Urinary bladder (tissue), 4 donors: Measurements from ENCODE around the gene YWHAH. TPM values are rescaled to one million over a fixed set of nuclear protein-coding genes. Genes with fewer than 3 reads are reported as not detected.

ENCODE experiments used
- DNase-seq: peaks from one replicate; pipeline ENCODE4 v3.0.0-alpha.2; 2015; ENCODE audit errors: extremely low spot score
- H3K27ac ChIP-seq: one replicate; pipeline ENCODE4 v1.5.1; 2013; ENCODE audit warnings: low read depth, mild to moderate bottlenecking, moderate library complexity
- H3K36me3 ChIP-seq: one replicate; pipeline ENCODE4 v1.6.1; 2013; ENCODE audit warnings: mild to moderate bottlenecking, moderate library complexity; ENCODE audit not compliant: insufficient read depth
- H3K4me1 ChIP-seq: one replicate; pipeline ENCODE4 v1.6.1; 2013; ENCODE audit warnings: mild to moderate bottlenecking, moderate library complexity; ENCODE audit not compliant: insufficient read depth
- H3K4me3 ChIP-seq: one replicate; pipeline ENCODE4 v1.5.1; 2013; ENCODE audit warnings: low read depth, low read length
- WGBS: extraction: QIAGEN DNeasy Blood & Tissue Kit; methylation state at CpG from one replicate; pipeline ENCODE4 v1.1.7; 2013; 5-methylcytosine and 5-hydroxymethylcytosine counted together
- polyA plus RNA-seq: library from polyadenylated mRNA; stranded (reverse); fragments of 200-250 nt; gene quantifications from one replicate; pipeline ENCODE4 v1.2.3, GENCODE V29; 2013
- small RNA-seq: library from RNA; depleted of rRNA; stranded (forward); fragments of <200 nt; gene quantifications from one replicate; pipeline ENCODE3, GENCODE V24; 2014
- total RNA-seq: library from RNA; depleted of rRNA; stranded (reverse); fragments of >200 nt; gene quantifications from one replicate; pipeline ENCODE4 v1.2.3, GENCODE V29; 2014
- donor health status: healthy with polysubstance abuse.
- donor health status: healthy.

YWHAH gene
- total and polyA plus RNA-seq, 2 donors: 66.2 to 119 TPM

GRCh38 chr22:31991102-31991839 is 46.9 kb downstream of the YWHAH start:
- Histone ChIP-seq H3K36me3 (no peaks in the 10 kb centered on the region), H3K4me3 (no peak overlapping the region), H3K27ac (no peak overlapping the region), H3K4me1 (no peaks in the 10 kb centered on the region)
- no peak for DNase-seq
- 92% methylated on average over 4 of the region's 4 CpGs for WGBS

GRCh38 chr22:31995046-31995445 is 50.7 kb downstream of the YWHAH start:
- Histone ChIP-seq H3K36me3 (no peaks in the 10 kb centered on the region), H3K27ac (no peak overlapping the region), H3K4me3 (no peak overlapping the region), H3K4me1 (no peaks in the 10 kb centered on the region)
- no peak for DNase-seq
- 84% methylated on average over 3 of the region's 3 CpGs for WGBS

- Histone ChIP-seq H3K36me3 (no peaks in the 10 kb centered on the region), H3K27ac (no peak overlapping the region), H3K4me3 (no peak overlapping the region), H3K4me1 (no peaks in the 10 kb centered on the region)
- DNase-seq: no peak
- WGBS: 19% methylated on average over 3 of the region's 3 CpGs
Observed at GRCh38 chr22:31995807-31996206, 51.5 kb downstream of the YWHAH start.

- no peaks in the 10 kb centered on the region for H3K36me3 ChIP-seq
- WGBS: 88% methylated on average over 3 of the region's 3 CpGs
Observed at GRCh38 chr22:31998784-31999385, 54.5 kb downstream of the YWHAH start.

GRCh38 chr22:32000181-32000580 is 55.8 kb downstream of the YWHAH start:
- WGBS: 64% methylated on average over 1 of the region's 1 CpG
- no peak overlapping the region for H3K27ac ChIP-seq

More at GRCh38 chr22:31998784-31999385, 54.5 kb downstream of the YWHAH start:
- H3K4me1 ChIP-seq: no peaks in the 10 kb centered on the region
- no peak for DNase-seq
- no peak overlapping the region for H3K4me3 ChIP-seq
- H3K27ac ChIP-seq: no peak overlapping the region

GRCh38 chr22:32005453-32005852 is 61.1 kb downstream of the YWHAH start:
- H3K27ac ChIP-seq: no peak overlapping the region
- H3K4me3 ChIP-seq: no peak overlapping the region
- no peaks in the 10 kb centered on the region for H3K36me3 ChIP-seq
- WGBS: 72% methylated on average over 1 of the region's 1 CpG
- no peak for DNase-seq
- H3K4me1 ChIP-seq: no peaks in the 10 kb centered on the region

More at GRCh38 chr22:32000181-32000580, 55.8 kb downstream of the YWHAH start:
- DNase-seq: no peak
- Histone ChIP-seq H3K4me3 (no peak overlapping the region), H3K36me3 (no peaks in the 10 kb centered on the region), H3K4me1 (no peaks in the 10 kb centered on the region)

Small RNAs within 50 kb of the gene (small RNA-seq; reads per million reads assigned to genes)
- not detected for gene RN7SL305P

Other genes with a start within 250 kb of the YWHAH start
- gene PRR14L, start 194.4 kb upstream of the YWHAH start, total RNA-seq: 24.3 TPM
- 8.4 TPM for gene PRR14L, start 194.4 kb upstream of the YWHAH start, polyA plus RNA-seq
- gene DEPDC5, start 190.5 kb upstream of the YWHAH start, total RNA-seq: 33.1 TPM
- gene DEPDC5, start 190.5 kb upstream of the YWHAH start, polyA plus RNA-seq: 9.3 TPM
- 0.05 TPM for gene SLC5A1, start 98.7 kb downstream of the YWHAH start, total RNA-seq
- gene SLC5A1, start 98.7 kb downstream of the YWHAH start, polyA plus RNA-seq: not detected
- not detected for gene C22orf42, start 214.8 kb downstream of the YWHAH start, total RNA-seq
- not detected for gene C22orf42, start 214.8 kb downstream of the YWHAH start, polyA plus RNA-seq